Ammon's horn (tissue), 1 donor: Measurements from ENCODE around the gene FLAD1.

Experiments
- DNase-seq: peaks from one replicate; pipeline ENCODE4 v3.0.0-alpha.2; 2016; ENCODE audit warnings: low spot score

Gene FLAD1

DNA sequence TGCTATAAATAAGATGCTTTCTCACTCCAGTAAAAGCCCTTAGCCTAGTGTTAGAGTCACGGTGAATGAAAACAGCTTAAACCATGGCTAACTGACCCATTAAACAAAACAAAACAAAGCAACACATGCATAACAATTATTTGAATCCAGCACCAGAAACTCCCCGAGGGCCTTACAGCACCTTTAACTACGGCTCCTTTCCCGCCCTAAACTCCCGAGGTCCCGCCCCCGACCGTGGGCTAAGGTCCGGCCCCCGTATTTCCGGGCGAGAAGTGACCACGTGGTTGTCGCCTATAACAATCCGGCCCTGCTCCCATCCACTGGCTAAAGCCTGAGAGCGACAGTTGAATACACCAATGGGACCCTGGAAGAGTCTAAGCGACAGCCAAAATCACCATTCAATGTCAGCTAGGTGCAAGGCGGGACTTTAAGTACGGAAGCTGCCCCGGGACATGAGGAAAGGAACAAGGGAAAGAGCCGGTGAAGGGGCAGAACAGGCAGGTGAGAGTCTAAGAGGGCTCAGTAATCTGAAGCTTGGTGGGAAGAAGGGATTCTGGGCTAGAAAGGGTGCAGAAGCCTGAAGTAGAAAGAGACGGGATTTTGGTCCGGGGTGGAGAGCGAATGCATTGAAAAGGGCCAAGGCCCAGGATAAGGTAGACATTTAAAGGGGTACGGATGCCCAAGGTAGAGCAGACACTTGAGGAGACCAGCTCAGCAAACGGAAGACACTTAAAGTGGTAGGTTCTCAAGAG, at the start of gene FLAD1:
FLAD1 (plus strand) TSS at position 448 of the 752 bp plus-strand sequence. CDS start 351 bp downstream, outside the sequence.
- peak; percentile 98 for DNase-seq

DNA sequence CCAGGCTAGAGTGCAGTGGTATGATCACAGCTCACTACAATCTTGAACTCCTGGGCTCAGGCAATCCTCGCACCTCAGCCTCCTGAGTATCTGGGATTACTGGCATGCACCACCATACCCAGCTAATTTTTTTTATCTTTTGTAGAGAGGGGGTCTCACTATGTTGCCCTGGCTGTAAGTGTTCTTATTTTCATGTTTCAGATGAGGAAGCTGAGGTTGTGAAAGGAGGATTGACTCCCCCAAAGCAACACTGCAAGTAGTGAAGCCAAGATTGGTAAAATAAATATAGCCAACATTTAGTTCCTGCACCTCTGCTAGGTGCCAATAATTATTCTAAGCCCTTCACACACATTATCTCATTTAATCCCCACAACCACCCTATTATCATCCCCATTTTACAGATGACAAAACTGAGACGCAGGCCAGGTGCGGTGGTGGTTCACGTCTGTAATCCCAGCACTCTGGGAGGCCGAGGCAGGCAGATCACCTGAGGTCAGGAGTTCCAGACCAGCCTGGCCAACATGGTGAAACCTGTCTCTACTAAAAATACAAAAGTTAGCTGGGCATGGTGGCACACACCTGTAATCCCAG, 48.7 kb upstream of the FLAD1 start:
- DNase-seq = no peak

- DNase-seq = no peak
Measured at GRCh38 chr1:154935749-154936554, 47.2 kb upstream of the FLAD1 start.

- DNase-seq = peak; percentile 97
Measured at GRCh38 chr1:154936555-154937084, 46.5 kb upstream of the FLAD1 start, which contains the start of gene PMVK. Gene PMVK (minus strand): TSS chr1:154936719. CDS start chr1:154936685, 34 bp downstream.

- DNase-seq = peak; percentile 97
Measured at GRCh38 chr1:154937085-154937987, 45.8 kb upstream of the FLAD1 start.

- no peak for DNase-seq
Measured at GRCh38 chr1:154937988-154938386, 45.2 kb upstream of the FLAD1 start.

GRCh38 chr1:154938604-154939399, 44.3 kb upstream of the FLAD1 start:
- DNase-seq = no peak

GRCh38 chr1:154940213-154940560, 43.0 kb upstream of the FLAD1 start:
- DNase-seq = no peak

DNA sequence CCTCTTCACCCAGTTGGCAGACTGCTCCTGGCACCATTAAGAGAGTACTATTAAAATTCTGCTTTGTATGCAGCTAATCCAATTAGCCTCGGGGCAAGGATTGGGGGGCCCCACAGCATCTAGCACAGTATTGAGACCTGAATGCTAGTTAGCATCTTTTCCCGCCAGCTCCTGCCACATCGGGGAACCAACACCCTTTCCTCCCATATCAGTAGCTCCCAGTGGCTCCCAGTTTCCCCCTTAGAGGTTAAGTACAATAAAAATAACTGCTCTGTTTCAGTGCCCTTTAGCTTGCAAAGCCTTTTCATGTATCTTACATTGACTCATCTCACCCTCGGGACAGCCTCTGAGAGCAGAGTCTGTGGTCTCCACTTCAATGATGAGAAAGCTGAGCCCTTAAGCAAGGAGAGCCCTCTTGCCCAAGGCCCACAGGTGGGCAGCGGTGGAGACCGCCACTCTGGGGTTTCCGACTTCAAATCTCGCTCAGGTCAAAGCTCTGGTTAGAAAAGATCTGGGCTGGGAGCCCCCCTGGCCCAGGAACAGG, 42.4 kb upstream of the FLAD1 start:
- DNase-seq = no peak

- DNase-seq = no peak
Measured at GRCh38 chr1:154941333-154942013, 41.7 kb upstream of the FLAD1 start.

GRCh38 chr1:154943649-154944400, 39.3 kb upstream of the FLAD1 start:
- peak; percentile 70 for DNase-seq

DNA sequence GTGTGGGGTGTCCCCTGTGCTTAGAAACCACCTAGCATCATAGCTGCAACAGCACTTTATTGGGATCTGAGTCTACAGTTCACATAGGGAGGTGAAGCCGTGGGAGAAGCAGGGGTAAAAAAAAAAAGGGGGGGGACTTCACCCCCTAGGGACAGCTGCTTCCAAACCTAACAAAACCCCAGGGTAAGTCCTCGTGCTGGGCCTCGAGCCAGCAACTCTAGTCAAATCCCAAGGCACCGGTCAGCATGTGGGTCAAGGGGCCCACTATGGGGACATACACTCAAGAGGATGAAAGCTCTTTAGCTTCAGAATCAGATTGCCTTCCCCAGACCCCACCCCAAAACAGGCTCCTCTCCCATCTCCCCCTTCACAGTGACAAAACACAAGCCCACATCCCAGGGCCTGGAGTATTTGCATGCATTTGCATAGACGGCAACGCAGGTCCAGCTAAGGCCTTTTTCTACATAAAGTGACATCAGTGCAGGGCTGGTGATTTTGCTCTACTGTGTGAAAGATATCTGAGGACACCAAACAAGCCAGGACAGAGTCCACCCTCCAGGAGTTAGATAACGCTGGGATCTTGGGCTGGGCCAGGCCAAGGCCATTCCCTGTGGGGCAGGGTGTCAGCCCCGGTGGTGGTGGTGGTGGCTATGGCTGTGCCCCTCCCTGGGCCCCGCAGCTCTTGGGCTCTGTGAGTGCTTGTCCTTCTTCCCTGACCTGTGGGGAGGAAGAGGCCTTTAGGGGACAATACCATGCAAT, 38.6 kb upstream of the FLAD1 start:
- no peak for DNase-seq

GRCh38 chr1:154945160-154945961, 37.8 kb upstream of the FLAD1 start:
- no peak for DNase-seq

DNA sequence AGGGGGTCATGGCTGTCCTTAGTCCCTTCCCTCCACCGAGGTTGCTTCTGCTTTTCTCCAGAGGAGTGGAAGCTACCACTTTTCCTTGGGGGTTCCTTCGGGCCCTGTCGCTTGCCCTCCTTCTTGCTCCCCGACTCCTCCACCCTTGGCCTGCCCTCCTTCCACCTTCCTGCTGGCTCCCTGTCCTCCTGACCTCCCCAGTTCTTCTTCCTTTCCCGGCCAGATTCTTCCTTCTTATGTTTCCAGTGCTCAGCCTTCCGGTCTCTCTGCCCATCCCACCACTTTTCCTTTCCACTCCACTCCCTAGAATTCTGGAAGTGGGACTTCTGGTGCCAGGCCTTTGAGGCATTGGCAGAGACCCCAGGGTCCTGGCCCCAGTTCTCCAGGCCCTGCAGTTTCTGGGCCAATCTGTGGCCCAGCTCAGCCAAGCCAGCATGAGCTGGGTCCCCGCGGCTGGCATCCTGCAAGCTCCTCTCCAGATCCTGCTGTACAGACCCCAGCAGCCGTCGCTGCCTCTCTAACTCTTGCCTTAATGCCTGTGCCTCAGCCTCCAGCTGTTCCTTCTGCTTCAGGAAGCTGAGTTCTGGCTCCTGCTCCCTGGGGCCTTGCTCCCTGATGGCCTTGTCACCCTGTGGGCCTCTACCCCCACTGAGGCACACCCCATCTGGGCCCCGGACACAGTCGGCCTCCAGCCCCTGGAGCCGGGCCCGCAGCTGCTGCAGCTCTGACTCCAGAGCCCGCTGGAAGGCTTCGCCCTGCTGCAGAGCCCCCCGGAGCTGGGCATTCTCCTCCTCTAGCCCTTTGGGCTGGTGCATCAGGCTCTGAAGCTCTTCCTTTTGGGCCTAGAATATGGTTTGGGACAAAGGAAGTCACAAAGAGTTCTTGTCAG, 36.9 kb upstream of the FLAD1 start:
- DNase-seq = no peak

- DNase-seq = no peak
Measured at GRCh38 chr1:154948079-154948478, 35.1 kb upstream of the FLAD1 start.

GRCh38 chr1:154951901-154952657, 31.1 kb upstream of the FLAD1 start:
- no peak for DNase-seq
